Stimulated activated CD8-positive, alpha-beta memory T cell treated with anti-CD3 and anti-CD28 coated beads, Interleukin-12 subunit alpha, Interleukin-12 subunit beta, amount 100 ng/mL, for 1 hour (primary cell): ENCODE measurements around the gene TRAF1.

Source experiments
- DNase-seq: peaks from one replicate; pipeline ENCODE4 v3.0.0-alpha.2; 2020; ENCODE audit warnings: low read depth

The TRAF1 gene

DNA sequence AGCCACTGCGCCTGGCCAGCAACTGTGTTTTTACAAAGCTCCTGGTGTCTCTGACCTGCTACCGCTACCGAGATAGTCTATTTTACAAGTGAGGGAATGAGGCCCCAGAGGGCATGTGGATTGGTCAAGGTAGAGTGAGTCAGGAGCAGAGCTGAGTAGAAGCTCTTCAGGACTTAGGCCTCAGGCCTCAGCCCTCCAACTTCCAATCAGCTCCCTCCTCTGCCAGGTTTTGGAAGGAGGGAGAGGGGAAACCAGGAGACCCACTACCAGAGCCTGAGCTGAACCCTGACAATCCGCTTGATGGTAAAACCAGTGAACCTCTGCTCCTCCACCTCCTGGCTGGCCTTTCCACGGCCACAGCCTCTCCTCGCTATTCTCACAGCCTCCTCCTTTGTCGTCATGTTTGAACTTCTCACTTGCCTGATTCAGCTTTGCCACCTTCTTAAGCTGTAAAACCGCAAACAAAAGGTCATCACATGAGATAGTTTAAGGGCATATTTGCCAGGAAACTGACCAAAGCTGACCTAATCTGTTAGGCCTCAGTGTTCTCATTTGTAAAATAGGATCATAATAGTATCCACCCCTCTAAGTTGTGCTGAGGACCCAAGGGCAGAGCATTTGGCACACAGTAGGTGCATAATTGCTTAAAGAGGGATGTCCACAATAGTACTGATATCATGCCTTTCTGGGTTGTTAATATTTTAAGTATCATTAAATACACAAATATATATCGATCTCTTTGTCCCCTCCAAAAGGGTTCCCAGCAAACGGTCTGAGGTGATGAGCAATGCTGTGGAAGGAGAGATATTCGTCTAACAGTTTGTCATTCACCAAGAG, 1.7 kb downstream of the TRAF1 start:
- no peak for DNase-seq

DNA sequence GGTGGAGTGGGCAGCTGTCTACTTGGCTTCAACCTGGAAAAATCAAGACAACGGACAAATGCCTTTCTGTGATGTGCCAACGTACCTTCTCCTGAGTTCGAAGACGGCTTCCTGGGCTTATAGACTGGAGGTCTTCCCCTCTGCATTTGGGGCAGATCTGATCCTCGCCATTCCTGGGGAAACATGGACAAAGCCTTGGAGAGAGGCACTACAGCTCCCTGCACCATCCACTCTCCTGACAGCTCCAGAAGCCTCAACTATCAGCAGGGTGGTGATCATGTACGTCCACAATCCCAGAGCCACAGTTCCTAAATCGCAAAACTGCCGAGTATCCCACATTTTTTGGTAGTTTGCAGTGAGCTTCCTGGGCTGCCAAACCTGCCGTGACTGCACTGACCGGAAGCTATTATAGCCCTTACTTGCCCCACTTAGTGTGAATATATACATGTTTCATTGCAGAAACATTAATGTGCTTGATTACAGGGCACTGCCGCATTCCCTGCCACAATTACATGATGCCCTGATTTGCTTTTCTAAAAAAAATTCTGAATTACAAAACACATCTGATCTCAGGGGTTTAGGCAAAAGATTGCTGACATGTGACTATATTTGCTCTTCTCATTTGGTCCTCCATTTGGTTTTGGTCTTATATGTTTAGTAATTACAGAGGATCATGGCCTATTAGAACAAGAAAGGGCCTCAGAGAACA, 2.8 kb downstream of the TRAF1 start:
- DNase-seq = no peak

DNA sequence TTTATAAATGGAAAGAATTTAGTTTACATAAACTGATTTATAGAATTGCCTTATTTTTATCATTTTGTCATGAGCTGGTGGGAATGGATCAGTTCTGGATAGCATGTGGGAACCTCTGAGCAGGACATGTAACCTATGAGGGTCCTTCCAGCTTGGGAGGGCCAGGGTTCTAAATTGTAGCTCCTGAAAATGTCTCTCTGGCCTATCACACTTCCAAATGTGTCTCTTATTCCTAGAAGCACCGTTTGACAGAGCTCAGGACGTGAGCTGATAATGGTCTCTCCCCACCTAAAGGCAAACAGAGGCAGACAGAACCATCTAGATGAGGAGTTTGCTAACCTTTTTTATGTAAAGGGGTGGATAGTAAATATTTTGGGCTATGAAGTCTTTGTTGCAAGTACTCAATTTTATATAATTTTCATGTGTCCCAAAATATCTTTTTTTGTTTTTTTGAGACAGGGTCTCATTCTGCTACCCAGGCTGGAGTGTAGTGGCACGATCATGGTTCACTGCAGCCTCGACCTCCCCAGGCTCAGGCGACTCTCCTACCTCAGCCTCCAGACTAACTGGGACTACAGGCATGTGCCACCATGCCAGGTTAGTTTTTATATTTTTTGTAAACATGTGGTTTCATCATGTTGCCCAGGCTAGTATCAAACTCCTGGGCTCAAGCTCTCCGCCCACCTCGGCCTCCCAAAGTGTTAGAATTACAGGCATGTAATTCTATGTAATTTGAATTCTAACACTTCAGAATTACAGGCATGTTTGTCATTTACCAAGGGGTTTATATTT, 4.0 kb downstream of the TRAF1 start:
- no peak for DNase-seq

DNA sequence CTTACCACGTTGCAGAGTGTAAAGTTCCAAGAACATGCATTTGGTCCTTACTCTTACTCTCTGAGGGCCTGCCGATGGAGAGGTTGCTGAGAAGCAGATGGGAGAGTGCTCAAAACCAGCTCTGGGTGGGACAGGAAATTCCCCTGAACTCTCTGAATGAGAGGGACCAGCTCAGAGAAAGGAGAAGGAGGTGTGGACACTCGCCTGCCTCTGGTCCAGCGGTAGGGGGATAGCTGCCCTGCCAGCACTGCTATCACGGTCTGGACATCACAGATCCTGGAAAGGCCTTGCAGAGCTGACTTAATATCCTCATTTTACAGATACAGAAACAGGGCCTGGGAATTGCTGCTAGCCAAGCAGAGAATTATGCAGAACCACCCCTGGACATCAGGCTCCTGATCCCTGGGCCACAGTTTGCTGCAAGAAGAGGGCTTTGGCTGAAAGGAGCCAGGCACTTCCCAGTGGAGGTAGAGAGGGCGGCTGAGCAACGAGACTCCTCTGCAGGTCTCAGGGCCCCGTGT, 4.9 kb downstream of the TRAF1 start:
- no peak for DNase-seq

DNA sequence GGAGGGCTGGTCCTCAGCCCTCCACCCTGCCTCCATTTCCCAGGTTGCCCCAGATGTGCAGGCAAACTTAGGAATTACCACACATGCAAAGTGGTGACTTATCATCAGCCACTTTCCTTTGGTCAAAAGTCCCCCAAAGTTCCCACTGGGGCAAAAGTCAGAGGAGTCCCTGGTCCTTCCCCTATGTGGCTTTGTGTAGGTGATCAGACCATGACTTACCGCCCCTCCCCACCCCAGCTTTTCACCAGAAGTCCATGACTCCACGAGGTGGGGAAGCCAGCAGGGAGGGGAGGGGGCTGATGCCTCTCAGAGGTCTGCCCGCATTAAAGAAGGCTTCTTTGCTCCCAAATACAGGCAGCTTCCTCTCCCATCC, 5.8 kb downstream of the TRAF1 start:
- DNase-seq = no peak

DNA sequence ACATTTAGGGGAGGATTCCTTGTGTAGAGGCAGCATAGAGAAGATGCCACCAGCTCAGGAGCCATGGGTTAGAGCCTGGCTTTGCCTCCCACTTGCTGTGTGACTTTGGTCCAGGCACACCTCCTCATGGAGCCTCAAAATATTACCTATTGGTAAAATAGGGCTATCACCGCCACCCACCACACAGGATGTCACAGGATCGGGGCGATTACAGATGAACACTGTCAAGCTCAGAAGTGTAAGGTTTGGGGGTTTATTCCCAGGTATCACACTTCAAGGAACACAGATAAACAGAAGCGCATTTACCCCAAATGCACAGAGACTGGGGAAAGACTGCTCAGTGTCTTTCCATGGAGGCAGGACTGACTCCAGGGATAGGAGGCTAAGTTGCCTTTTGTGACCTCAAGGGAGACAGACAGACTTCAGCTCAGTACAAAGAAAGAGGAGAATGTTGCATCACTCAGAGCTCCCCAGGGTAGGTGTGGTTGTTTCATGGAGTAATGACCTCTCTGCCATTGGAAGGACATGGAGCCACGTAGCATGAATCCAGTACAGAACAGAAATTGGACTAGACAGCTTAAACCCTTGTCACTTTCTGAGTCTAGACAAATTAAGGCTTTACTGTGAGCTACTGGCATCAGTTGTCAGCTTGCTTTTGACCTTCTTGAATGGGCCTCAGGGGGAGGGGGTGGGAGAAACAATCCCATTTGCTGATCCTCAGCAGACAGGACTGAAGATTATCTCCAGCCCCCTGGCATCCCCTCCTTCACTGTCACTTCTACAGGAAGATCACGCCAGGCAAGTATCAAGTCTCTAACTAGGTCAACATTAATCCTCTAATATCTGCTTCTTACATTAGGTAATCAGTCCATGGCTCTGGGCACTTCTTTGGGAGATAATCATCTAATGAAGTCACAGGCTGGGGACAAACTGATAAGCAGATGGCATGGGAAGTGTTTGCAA, 6.5 kb downstream of the TRAF1 start:
- no peak for DNase-seq

DNA sequence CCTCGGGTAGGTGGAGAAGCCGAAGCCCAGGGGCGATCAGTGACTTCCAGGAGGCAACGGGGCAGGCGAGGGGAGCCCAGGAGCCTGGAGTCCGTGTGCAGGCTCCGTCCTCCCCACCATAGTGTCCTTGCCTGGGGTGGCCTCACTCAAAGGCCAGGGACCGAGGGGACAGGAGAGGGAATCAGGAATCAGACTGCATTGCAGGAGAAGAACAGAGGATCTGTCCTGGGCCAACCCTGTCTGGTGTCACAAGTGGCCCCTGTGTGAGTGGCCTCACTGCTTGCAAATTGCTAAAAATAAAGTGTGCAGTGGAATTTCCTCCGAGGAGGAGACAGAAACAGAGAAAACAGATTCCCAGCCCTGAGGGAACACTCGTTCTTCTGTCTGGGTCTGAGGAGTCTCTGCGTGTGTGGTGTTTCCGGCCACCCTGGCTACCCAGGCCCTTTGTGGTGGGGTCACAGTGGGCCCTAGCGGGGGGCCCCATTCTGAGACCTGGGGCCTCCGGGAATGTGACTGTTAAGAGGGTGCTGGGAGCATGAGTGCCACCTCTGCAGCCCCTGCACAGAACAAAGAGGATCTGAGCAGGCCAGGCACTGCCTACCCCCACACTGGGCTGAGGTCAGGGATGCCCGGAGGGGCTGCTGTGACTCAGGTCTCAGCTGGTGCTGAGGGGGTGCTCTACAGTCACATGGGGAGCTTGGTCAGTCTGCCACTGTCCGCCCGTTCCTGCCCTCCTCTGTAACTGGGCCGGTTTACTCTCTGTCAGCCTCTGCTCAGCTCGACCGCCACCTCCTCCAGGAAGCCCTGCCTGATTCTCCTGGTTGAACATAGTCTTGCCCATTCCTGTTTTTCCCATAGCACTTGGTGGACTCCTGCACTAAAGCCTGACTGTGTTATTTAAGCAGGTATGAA, 7.4 kb downstream of the TRAF1 start:
- no peak for DNase-seq

- no peak for DNase-seq
These were observed 8.4 kb downstream of the TRAF1 start for GRCh38 chr9:120917929-120918762.

DNA sequence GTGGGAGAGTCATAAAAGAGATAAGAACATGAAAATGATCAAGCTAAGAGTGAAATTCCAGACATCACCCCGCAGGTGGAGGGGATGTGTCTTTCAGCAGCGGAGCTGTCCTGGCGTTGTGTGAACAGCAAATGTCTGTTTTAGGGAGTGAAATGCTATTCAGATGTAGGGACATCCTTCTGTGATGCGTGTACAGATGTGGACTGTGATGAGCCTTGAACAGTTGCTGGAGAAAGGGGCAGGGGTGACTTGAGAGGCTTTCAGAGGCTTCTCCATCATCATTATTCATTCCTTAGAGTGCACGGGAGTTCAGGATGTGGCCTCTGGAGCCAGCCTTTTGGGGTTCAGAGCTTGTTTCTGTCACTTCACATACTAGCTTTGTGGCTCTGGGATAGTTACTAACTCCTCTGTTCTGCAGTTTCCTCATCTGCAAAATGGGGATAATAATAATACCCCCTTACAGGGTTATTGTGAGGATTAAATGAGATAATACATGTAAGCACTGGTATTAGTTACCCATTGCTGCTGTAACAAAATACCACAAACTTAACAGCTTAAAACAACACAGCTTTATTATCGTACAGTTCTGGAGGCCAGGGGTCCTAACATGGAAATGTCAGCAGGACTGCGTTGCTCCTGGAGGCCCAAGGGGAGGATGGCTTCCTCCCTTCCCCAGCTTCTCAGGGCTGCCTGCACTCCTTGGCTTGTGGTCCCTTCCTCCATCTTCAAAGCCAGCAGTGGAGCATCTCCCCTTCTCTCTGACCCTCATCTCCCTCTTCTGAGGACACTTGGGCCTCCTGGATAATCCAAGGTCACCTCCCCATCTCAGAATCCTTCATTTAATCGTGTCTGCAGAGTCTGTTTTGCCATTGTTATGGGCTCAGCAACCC, 9.4 kb downstream of the TRAF1 start:
- no peak for DNase-seq

- DNase-seq = no peak
These were observed 10.0 kb downstream of the TRAF1 start for GRCh38 chr9:120916588-120916987.

DNA sequence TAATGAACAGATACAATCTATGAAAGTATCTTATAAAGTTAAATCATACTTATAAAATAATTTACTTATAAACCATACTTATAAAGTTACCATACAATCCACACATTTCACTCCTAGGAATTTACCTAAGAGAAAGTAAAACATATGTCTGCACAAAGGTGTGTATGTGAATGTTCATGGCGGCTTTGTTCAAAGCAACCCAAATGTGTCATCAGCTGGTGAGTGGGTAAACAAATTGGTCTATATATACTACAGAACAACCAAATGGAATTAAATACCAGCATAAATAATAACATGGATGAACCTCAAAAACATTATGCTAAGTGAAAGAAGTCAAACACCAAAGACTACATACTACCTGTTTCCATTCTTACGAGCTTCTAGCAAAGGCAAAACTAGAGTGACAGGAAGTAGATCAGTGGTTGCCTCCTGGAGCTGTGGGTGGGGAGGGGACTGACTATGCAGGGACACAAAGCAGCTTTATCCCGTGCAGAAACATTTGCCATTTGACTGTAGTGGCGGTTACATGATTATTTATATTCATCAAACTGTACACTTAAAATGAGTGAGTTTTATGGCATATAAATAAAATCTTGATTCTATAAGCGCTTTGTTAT, 10.6 kb downstream of the TRAF1 start:
- no peak for DNase-seq

DNA sequence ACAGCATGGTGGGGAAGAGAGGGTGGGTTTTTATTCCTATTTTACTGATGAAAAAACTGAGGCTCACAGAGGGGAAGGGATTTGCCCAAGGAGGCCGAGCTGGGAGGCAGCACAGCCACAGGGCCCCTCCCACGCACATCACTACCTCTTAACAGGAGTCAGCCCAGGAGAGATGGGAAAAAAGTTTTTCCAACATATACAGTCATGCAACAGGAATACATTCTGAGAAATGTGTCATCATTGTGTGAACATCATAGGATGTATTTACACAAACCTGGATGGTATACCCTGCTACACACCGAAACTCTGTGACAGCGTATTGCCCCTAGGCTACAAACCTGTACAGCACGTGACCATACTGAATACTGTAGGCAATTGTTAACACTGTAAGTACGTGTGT, 11.6 kb downstream of the TRAF1 start:
- DNase-seq = no peak

GRCh38 chr9:120914396-120914795, 12.2 kb downstream of the TRAF1 start:
- no peak for DNase-seq

- DNase-seq = no peak
These were observed 12.8 kb downstream of the TRAF1 start for GRCh38 chr9:120913647-120914264.

- DNase-seq = no peak
These were observed 13.5 kb downstream of the TRAF1 start for GRCh38 chr9:120912958-120913646.

GRCh38 chr9:120911295-120911837, 15.2 kb downstream of the TRAF1 start:
- DNase-seq = no peak

- no peak for DNase-seq
These were observed 16.0 kb downstream of the TRAF1 start for GRCh38 chr9:120910643-120911042.
